ENCODE measurements around the gene LMX1B. TPM values are rescaled to one million over a fixed set of nuclear protein-coding genes. Genes with fewer than 3 reads are reported as not detected.

The LMX1B gene
- total RNA-seq, 1 experiment from 2014 or later, result not detected

GRCh38 chr9:126628969-126629674 lies 15.4 kb downstream of the LMX1B start:
- no peaks in the 10 kb centered on the region for H3K9me3 Mint-ChIP-seq (ENCODE audit: low read depth, unreplicated experiment)
- H3K27ac Mint-ChIP-seq (ENCODE audit: unreplicated experiment), result no peak overlapping the region
- no peak overlapping the region for H3K4me3 Mint-ChIP-seq (ENCODE audit: low read depth, unreplicated experiment)
- DNase-seq, result no peak
- peaks cover 74% of the 10 kb centered on the region for H3K27me3 Mint-ChIP-seq (ENCODE audit: unreplicated experiment)
- CTCF ChIA-PET, result interaction anchor here (0.7 kb wide), 1 partner anchor 96 kb away, joined by 5 read pairs; no protein-coding TSS in a partner anchor
- H3K4me1 Mint-ChIP-seq (ENCODE audit: low read depth, unreplicated experiment), result no peaks in the 10 kb centered on the region
- intact Hi-C loops (cut with micrococcal nuclease; ENCODE audit: unreplicated experiment), result no loop called here
- BruUV-seq (replicated peaks), result no TSS peak
- no peak for TF ChIP-seq CTCF (IDR thresholded peaks at IDR 0.05; ENCODE audit: unreplicated experiment)
- peaks cover 7% of the 10 kb centered on the region for H3K36me3 Mint-ChIP-seq (ENCODE audit: insufficient read depth, unreplicated experiment)

GRCh38 chr9:126630458-126631237 lies 16.9 kb downstream of the LMX1B start:
- H3K36me3 Mint-ChIP-seq (ENCODE audit: insufficient read depth, unreplicated experiment), result peaks cover 6% of the 10 kb centered on the region
- TF ChIP-seq CTCF (IDR thresholded peaks at IDR 0.05; ENCODE audit: unreplicated experiment), result no peak
- H3K27me3 Mint-ChIP-seq (ENCODE audit: unreplicated experiment), result peaks cover 81% of the 10 kb centered on the region
- H3K4me1 Mint-ChIP-seq (ENCODE audit: low read depth, unreplicated experiment), result no peaks in the 10 kb centered on the region
- no peak for DNase-seq
- intact Hi-C loops (cut with micrococcal nuclease; ENCODE audit: unreplicated experiment), result no loop called here
- CTCF ChIA-PET, result interaction anchor here (0.6 kb wide), 1 partner anchor 9 kb away, joined by 3 read pairs; no protein-coding TSS in a partner anchor
- BruUV-seq (replicated peaks), result no TSS peak
- H3K27ac Mint-ChIP-seq (ENCODE audit: unreplicated experiment), result no peak overlapping the region
- no peak overlapping the region for H3K4me3 Mint-ChIP-seq (ENCODE audit: low read depth, unreplicated experiment)
- no peaks in the 10 kb centered on the region for H3K9me3 Mint-ChIP-seq (ENCODE audit: low read depth, unreplicated experiment)

GRCh38 chr9:126631254-126631653 lies 17.5 kb downstream of the LMX1B start:
- CTCF ChIA-PET, result interaction anchor here (0.6 kb wide), 1 partner anchor 9 kb away, joined by 3 read pairs; no protein-coding TSS in a partner anchor
- H3K27me3 Mint-ChIP-seq (ENCODE audit: unreplicated experiment), result peaks cover 81% of the 10 kb centered on the region
- DNase-seq, result no peak
- no peaks in the 10 kb centered on the region for H3K9me3 Mint-ChIP-seq (ENCODE audit: low read depth, unreplicated experiment)
- H3K36me3 Mint-ChIP-seq (ENCODE audit: insufficient read depth, unreplicated experiment), result peaks cover under 1% of the 10 kb centered on the region
- no peaks in the 10 kb centered on the region for H3K4me1 Mint-ChIP-seq (ENCODE audit: low read depth, unreplicated experiment)
- no peak overlapping the region for H3K4me3 Mint-ChIP-seq (ENCODE audit: low read depth, unreplicated experiment)
- BruUV-seq (replicated peaks), result no TSS peak
- H3K27ac Mint-ChIP-seq (ENCODE audit: unreplicated experiment), result no peak overlapping the region
- intact Hi-C loops (cut with micrococcal nuclease; ENCODE audit: unreplicated experiment), result no loop called here
- TF ChIP-seq CTCF (IDR thresholded peaks at IDR 0.05; ENCODE audit: unreplicated experiment), result no peak

DNA sequence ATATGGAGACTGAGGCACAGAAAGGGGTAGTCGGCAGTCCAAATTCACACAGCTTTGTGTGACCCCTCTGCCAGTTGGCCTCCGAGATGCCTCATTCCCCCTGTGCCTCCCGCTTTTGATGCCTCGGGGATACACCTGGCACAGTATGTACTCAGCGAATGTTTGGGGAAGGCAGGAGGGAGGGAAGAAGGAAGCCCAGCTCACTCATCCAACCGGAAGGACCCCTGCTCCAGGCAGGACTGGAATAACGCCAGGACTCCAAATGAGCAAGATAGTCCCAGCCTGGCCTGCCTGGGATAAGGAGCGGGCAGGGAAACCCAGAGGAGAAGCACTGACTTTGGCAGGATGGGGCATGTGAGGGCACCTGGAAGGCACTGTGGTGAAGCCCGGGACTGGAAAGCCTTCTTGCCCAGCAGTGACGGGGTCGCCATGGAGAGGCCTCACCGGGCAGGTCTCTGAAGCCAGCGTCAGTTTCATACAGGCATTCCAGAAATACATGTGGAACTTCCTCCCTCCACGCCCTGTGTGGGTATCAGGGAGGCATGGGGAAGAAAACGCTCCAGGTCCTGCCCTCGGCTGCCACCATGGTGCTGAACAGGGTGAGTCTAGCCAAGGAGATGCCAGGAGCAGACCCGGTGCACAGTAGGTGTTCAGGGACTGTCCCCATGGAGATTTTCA lies 20.3 kb downstream of the LMX1B start:
- Mint-ChIP-seq H3K27me3 (ENCODE audit: unreplicated experiment) (peaks cover 81% of the 10 kb centered on the region), H3K9me3 (ENCODE audit: low read depth, unreplicated experiment) (no peaks in the 10 kb centered on the region), H3K4me1 (ENCODE audit: low read depth, unreplicated experiment) (no peaks in the 10 kb centered on the region), H3K4me3 (ENCODE audit: low read depth, unreplicated experiment) (no peak overlapping the region), H3K36me3 (ENCODE audit: insufficient read depth, unreplicated experiment) (no peaks in the 10 kb centered on the region), H3K27ac (ENCODE audit: unreplicated experiment) (no peak overlapping the region)
- no peak for TF ChIP-seq CTCF (IDR thresholded peaks at IDR 0.05; ENCODE audit: unreplicated experiment)
- intact Hi-C loops (cut with micrococcal nuclease; ENCODE audit: unreplicated experiment), result no loop called here
- DNase-seq, result peak; percentile 16
- CTCF ChIA-PET, result no interaction called here
- BruUV-seq (replicated peaks), result no TSS peak

All from Calu3 (cell line).